A673 (cell line): ENCODE measurements around the gene RNF222. TPM values are rescaled to one million over a fixed set of nuclear protein-coding genes. Genes with fewer than 3 reads are reported as not detected.

Source experiments
- BruUV-seq: library from RNA; stranded (reverse); fragments of 400-500 nt; replicated peaks from 2 replicates; lab custom pipeline; 2021; lab: Mats Ljungman, UMichigan
- CTCF ChIA-PET: fragments of 300-600 bp; sonication (Branson Sonifier 250); formaldehyde crosslinking; loops from one replicate; lab custom pipeline; 2022; ENCODE audit warnings: antibody characterized with exemption; lab: Charles Lee
- POLR2A ChIA-PET: fragments of 300-600 bp; sonication (Branson Sonifier 250); formaldehyde crosslinking; loops from one replicate; lab custom pipeline; 2022; ENCODE audit warnings: antibody characterized with exemption; ENCODE audit not compliant: low non-redundant PET; lab: Charles Lee
- DNase-seq: peaks from one replicate; pipeline ENCODE4 v3.0.0-alpha.2; 2015; ENCODE audit warnings: low spot score
- H3K27ac ChIP-seq: fragments of 200-600 bp; sonication (generic); 2 replicates; pipeline ENCODE4 v1.5.1; 2016; ENCODE audit warnings: mixed run types, low read depth, mild to moderate bottlenecking, mixed read lengths, antibody characterized with exemption, low read length; ENCODE audit not compliant: poor library complexity, severe bottlenecking
- H3K27me3 ChIP-seq: fragments of 200-600 bp; sonication (generic); replicated peaks from 2 replicates; pipeline ENCODE4 v1.6.1; 2017; ENCODE audit warnings: mixed run types, low read depth, mild to moderate bottlenecking, mixed read lengths, antibody characterized with exemption, low read length; ENCODE audit not compliant: insufficient read depth, poor library complexity
- H3K36me3 ChIP-seq: fragments of 200-600 bp; sonication (generic); 2 replicates; pipeline ENCODE4 v1.6.1; 2016; ENCODE audit warnings: mixed run types, mild to moderate bottlenecking, mixed read lengths, antibody characterized with exemption, low read length; ENCODE audit not compliant: insufficient read depth, poor library complexity, severe bottlenecking
- H3K4me1 ChIP-seq: fragments of 200-600 bp; sonication (generic); 2 replicates; pipeline ENCODE4 v1.6.1; 2017; ENCODE audit warnings: mixed run types, mild to moderate bottlenecking, mixed read lengths, antibody characterized with exemption, low read length; ENCODE audit not compliant: insufficient read depth, poor library complexity, severe bottlenecking
- H3K4me3 ChIP-seq: fragments of 200-600 bp; sonication (generic); 2 replicates; pipeline ENCODE4 v1.5.1; 2016; ENCODE audit warnings: low read depth, mixed run types, mild to moderate bottlenecking, mixed read lengths, low read length; ENCODE audit not compliant: poor library complexity, severe bottlenecking
- H3K9me3 ChIP-seq: fragments of 200-600 bp; sonication (generic); 2 replicates; pipeline ENCODE4 v1.6.1; 2016; ENCODE audit warnings: mixed run types, low read depth, mild to moderate bottlenecking, mixed read lengths, antibody characterized with exemption, low read length; ENCODE audit not compliant: poor library complexity, severe bottlenecking
- CTCF ChIP-seq: fragments of 300-800, 200-600 bp; sonication (generic); conservative IDR thresholded peaks from 2 replicates; pipeline ENCODE4 v1.5.1; 2017; ENCODE audit warnings: low read depth, mild to moderate bottlenecking, antibody characterized with exemption, low read length, moderate library complexity, mixed read lengths
- EZH2 ChIP-seq: fragments of 200-600 bp; sonication (generic); IDR thresholded peaks from 2 replicates; pipeline ENCODE4 v1.6.1; 2017; ENCODE audit warnings: borderline replicate concordance, low read depth, mild to moderate bottlenecking, mixed read lengths, antibody characterized with exemption, low read length; ENCODE audit not compliant: poor library complexity, severe bottlenecking
- intact Hi-C: fragments of 100-400 bp; cut with micrococcal nuclease; formaldehyde crosslinking; loops from one replicate; pipeline ENCODE4 v1.10.0; 2022; ENCODE audit not compliant: unreplicated experiment
- total RNA-seq: library from RNA; stranded (reverse); gene quantifications from 2 replicates; pipeline ENCODE4 v1.2.3, GENCODE V29; 2021

The RNF222 gene
- total RNA-seq, 1 experiment from 2014 or later = not detected

GRCh38 chr17:8417806-8418205, 20.2 kb upstream of the RNF222 start:
- no peaks in the 10 kb centered on the region for H3K9me3 ChIP-seq
- CTCF ChIA-PET = no interaction called here
- POLR2A ChIA-PET = no interaction called here
- intact Hi-C loops = loop anchor here (10.0 kb wide), 1 partner anchor 477 kb away; no protein-coding TSS in a partner anchor
- BruUV-seq = no TSS peak
- H3K27me3 ChIP-seq = no peaks in the 10 kb centered on the region
- H3K4me1 ChIP-seq = no peaks in the 10 kb centered on the region
- H3K27ac ChIP-seq = no peak overlapping the region
- no peak for DNase-seq
- no peak overlapping the region for H3K4me3 ChIP-seq
- TF ChIP-seq CTCF (no peak), EZH2 (no peak)
- no peaks in the 10 kb centered on the region for H3K36me3 ChIP-seq

GRCh38 chr17:8413938-8414337, 16.3 kb upstream of the RNF222 start:
- no peak for DNase-seq
- Histone ChIP-seq H3K27ac (no peak overlapping the region), H3K9me3 (no peaks in the 10 kb centered on the region), H3K27me3 (no peaks in the 10 kb centered on the region), H3K4me1 (no peaks in the 10 kb centered on the region), H3K36me3 (no peaks in the 10 kb centered on the region), H3K4me3 (no peak overlapping the region)
- intact Hi-C loops = loop anchor here (10.0 kb wide), 1 partner anchor 481 kb away; no protein-coding TSS in a partner anchor
- BruUV-seq = no TSS peak
- TF ChIP-seq CTCF (no peak), EZH2 (no peak)
- POLR2A ChIA-PET = no interaction called here
- CTCF ChIA-PET = no interaction called here

GRCh38 chr17:8413328-8413727, 15.7 kb upstream of the RNF222 start:
- Histone ChIP-seq H3K27me3 (no peaks in the 10 kb centered on the region), H3K4me3 (no peak overlapping the region), H3K9me3 (no peaks in the 10 kb centered on the region), H3K4me1 (no peaks in the 10 kb centered on the region), H3K36me3 (no peaks in the 10 kb centered on the region), H3K27ac (no peak overlapping the region)
- no TSS peak for BruUV-seq
- TF ChIP-seq CTCF = no peak
- TF ChIP-seq EZH2 = no peak
- CTCF ChIA-PET = interaction anchor here (0.7 kb wide), 1 partner anchor 73 kb away, joined by 3 read pairs; no protein-coding TSS in a partner anchor
- DNase-seq = no peak
- intact Hi-C loops = loop anchor here (10.0 kb wide), 1 partner anchor 481 kb away; no protein-coding TSS in a partner anchor
- POLR2A ChIA-PET = no interaction called here
